Endothelial cell (in vitro differentiated cells): ENCODE measurements around the gene ABRACL. TPM values are rescaled to one million over a fixed set of nuclear protein-coding genes. Genes with fewer than 3 reads are reported as not detected.

Source experiments
- DNase-seq: peaks from one replicate; pipeline ENCODE4 v3.0.0; 2021; ENCODE audit warnings: low spot score
- H3K27ac Mint-ChIP-seq: one replicate; pipeline ENCODE4 v1.8.0; 2021; ENCODE audit warnings: mixed read lengths, inconsistent platforms; ENCODE audit not compliant: unreplicated experiment
- H3K27me3 Mint-ChIP-seq: one replicate; pipeline ENCODE4 v1.8.0; 2021; ENCODE audit warnings: mild to moderate bottlenecking, moderate library complexity, mixed read lengths, inconsistent platforms; ENCODE audit not compliant: unreplicated experiment
- H3K36me3 Mint-ChIP-seq: one replicate; pipeline ENCODE4 v1.8.0; 2021; ENCODE audit warnings: mild to moderate bottlenecking, low read depth, mixed read lengths, inconsistent platforms; ENCODE audit not compliant: unreplicated experiment
- H3K4me1 Mint-ChIP-seq: one replicate; pipeline ENCODE4 v1.8.0; 2021; ENCODE audit warnings: mild to moderate bottlenecking, mixed read lengths, inconsistent platforms; ENCODE audit not compliant: unreplicated experiment
- H3K4me3 Mint-ChIP-seq: one replicate; pipeline ENCODE4 v1.8.0; 2021; ENCODE audit warnings: mild to moderate bottlenecking, mixed read lengths, inconsistent platforms; ENCODE audit not compliant: unreplicated experiment
- H3K9me3 Mint-ChIP-seq: one replicate; pipeline ENCODE4 v1.8.0; 2021; ENCODE audit warnings: mixed read lengths, inconsistent platforms; ENCODE audit not compliant: unreplicated experiment
- CTCF ChIP-seq: fragments of 200-600 bp; sonication (generic); IDR thresholded peaks from one replicate; pipeline ENCODE4 v1.5.0; 2021; ENCODE audit warnings: antibody characterized with exemption; ENCODE audit not compliant: unreplicated experiment
- total RNA-seq: library from RNA; stranded (reverse); fragmentation: NEBNext Ultra II Directional; extraction: Animal tissue kit (Norgen Biotek cat#: 25700); gene quantifications from one replicate; pipeline ENCODE4 v1.2.1, GENCODE V29; 2021; ENCODE audit not compliant: unreplicated experiment

ABRACL gene
- total RNA-seq, 1 donor from 2014 or later: 117 TPM

GRCh38 chr6:138999949-139000725 lies 28.4 kb upstream of the ABRACL start:
- TF ChIP-seq CTCF: no peak
- H3K27me3 Mint-ChIP-seq: peaks cover 3% of the 10 kb centered on the region
- no peak overlapping the region for H3K27ac Mint-ChIP-seq
- no peak overlapping the region for H3K4me3 Mint-ChIP-seq
- DNase-seq: no peak
- no peaks in the 10 kb centered on the region for H3K9me3 Mint-ChIP-seq
- H3K36me3 Mint-ChIP-seq: no peaks in the 10 kb centered on the region
- no peaks in the 10 kb centered on the region for H3K4me1 Mint-ChIP-seq

GRCh38 chr6:139003751-139004150 lies 24.8 kb upstream of the ABRACL start:
- no peaks in the 10 kb centered on the region for H3K9me3 Mint-ChIP-seq
- no peak for TF ChIP-seq CTCF
- no peak overlapping the region for H3K4me3 Mint-ChIP-seq
- no peaks in the 10 kb centered on the region for H3K27me3 Mint-ChIP-seq
- H3K4me1 Mint-ChIP-seq: no peaks in the 10 kb centered on the region
- H3K27ac Mint-ChIP-seq: no peak overlapping the region
- no peaks in the 10 kb centered on the region for H3K36me3 Mint-ChIP-seq
- DNase-seq: no peak

GRCh38 chr6:139006477-139006876 lies 22.1 kb upstream of the ABRACL start:
- Mint-ChIP-seq H3K36me3 (no peaks in the 10 kb centered on the region), H3K27me3 (no peaks in the 10 kb centered on the region), H3K4me3 (no peak overlapping the region), H3K9me3 (no peaks in the 10 kb centered on the region), H3K27ac (no peak overlapping the region), H3K4me1 (no peaks in the 10 kb centered on the region)
- no peak for DNase-seq
- TF ChIP-seq CTCF: no peak

- TF ChIP-seq CTCF: no peak
These were observed 21.1 kb upstream of the ABRACL start for GRCh38 chr6:139007428-139007827.

GRCh38 chr6:139008117-139008516 lies 20.4 kb upstream of the ABRACL start:
- Mint-ChIP-seq H3K4me3 (no peak overlapping the region), H3K27me3 (no peaks in the 10 kb centered on the region), H3K27ac (no peak overlapping the region), H3K36me3 (no peaks in the 10 kb centered on the region), H3K4me1 (no peaks in the 10 kb centered on the region), H3K9me3 (no peaks in the 10 kb centered on the region)
- no peak for TF ChIP-seq CTCF
- no peak for DNase-seq

More at GRCh38 chr6:139007428-139007827, 21.1 kb upstream of the ABRACL start:
- Mint-ChIP-seq H3K36me3 (no peaks in the 10 kb centered on the region), H3K27me3 (no peaks in the 10 kb centered on the region), H3K9me3 (no peaks in the 10 kb centered on the region), H3K4me3 (no peak overlapping the region), H3K4me1 (no peaks in the 10 kb centered on the region), H3K27ac (no peak overlapping the region)
- no peak for DNase-seq
